NCI-H82 treated with DMSO at 0.1 percent for 48 hours (cell line): Measurements from ENCODE around the gene IQCK.
"Not testable (repeated sequence)": the region's sequence is repeated elsewhere in the genome, so short reads cannot be mapped to it uniquely, and the experiment has no call there.

ENCODE experiments used
- DNase-seq: peaks from one replicate; lab custom pipeline; 2025; ENCODE audit not compliant: unreplicated experiment; lab: John Stamatoyannopoulos, UW

The IQCK gene

DNA sequence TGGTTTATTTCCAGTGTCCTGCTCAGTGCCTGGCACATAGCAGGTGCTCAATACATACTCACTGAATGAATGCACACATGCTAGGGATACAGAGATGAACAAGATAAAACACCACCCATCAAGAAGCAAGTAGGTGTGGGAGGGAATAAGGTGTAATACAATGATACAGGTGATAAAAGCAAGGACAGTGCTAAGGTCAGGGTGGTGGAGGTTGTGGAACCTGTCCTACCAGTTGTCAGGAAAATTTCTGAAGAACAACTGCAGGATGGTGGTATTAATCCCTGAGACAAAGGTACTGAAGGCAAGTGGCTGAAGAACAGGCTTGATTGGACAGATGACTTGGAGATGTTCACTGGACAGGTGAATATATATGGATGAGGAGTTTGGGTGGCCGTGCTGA is 1.9 kb upstream of the IQCK start:
- DNase-seq: no peak

DNA sequence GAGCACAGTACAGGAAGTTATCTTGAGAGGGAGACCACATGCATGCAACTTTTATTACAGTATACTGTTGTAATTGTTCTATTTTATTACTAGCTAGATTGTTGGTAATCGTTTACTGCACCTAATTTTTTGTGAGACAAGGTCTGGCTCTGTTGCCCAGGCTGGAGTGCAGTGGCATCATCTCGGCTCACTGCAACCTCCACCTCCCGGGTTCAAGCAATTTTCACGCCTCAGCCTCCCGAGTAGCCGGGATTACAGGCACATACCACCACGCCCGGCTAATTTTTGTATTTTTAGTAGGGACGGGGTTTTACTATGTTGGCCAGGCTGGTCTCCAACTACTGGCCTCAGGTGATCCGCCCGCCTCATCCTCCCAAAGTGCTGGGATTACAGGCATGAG is 1.3 kb upstream of the IQCK start:
- DNase-seq: not testable (repeated sequence)

GRCh38 chr16:19717314-19717713 is 757 bp upstream of the IQCK start:
- peak; percentile 33 for DNase-seq

DNA sequence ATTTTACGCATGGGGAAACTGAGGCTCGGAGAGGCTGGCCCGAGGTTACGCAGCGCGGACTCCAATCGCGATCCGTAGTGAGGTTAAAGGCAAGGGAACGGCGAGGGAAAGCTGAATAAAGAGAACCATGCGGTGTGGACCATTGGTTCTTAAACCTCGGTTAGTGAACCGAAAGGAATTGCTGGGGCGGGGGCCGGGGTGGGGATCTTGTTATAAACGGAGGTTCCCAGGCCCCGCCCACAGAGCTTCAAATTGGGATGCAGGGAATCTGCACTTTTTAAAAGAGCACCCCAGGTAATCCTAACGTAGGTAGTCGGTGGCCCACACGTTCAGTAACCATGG is 524 bp downstream of the IQCK start:
- no peak for DNase-seq

DNA sequence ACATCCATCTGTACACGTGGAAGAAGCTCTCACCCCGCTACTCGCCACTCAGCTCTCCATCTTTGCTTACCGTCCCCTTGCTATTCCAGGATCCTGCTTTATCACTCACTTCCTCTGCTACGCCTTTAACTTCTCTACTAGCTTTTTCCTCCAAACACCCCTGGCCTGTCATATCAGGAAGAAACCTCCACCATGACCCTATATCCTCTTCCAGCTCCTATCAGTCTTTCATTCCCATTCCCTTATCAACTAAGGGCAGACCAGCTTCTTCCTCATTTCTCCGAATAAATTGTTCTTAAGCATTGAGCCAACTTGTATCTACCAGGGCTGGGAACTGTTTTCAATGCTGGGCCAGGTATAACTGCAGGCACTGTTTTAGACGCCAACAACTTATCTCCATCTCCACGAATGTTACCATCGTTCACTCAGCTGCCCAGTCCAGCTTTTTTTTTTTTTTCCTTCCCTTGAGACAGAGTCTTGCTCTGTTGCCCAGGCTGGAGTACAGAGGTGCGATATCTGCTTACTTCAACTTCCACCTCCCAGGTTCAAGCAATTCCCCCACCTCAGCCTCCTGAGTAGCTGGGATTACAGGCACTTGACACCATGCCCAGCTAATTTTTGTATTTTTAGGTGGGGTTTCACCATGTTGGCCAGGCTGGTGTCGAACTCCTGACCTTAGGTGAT is 4.3 kb downstream of the IQCK start:
- DNase-seq: no peak

DNA sequence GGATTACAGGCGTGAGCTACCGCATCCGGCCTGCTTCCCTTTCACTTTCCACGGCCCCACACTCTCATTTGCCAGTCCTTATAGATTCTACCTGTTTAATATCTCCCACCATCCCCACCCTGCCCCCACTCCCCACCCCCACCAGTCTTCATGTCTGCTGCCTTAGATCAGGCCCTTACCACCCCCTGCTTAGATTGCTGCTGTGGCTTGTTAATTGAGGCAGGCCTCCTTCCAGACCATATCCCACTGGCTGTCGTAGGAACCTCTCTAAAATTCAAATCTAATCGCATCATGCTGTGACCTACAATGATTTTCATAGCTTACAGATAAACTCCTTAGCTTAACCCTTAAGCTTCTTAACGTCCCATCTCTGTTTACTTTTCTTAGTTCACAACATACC is 4.9 kb downstream of the IQCK start:
- DNase-seq: peak; percentile 97

- no peak for DNase-seq
These were observed 10.5 kb downstream of the IQCK start for GRCh38 chr16:19728636-19728965.

- no peak for DNase-seq
These were observed 15.5 kb downstream of the IQCK start for GRCh38 chr16:19733551-19733950.

- no peak for DNase-seq
These were observed 17.2 kb downstream of the IQCK start for GRCh38 chr16:19735074-19735867.

GRCh38 chr16:19737306-19738038 is 19.4 kb downstream of the IQCK start:
- DNase-seq: no peak

DNA sequence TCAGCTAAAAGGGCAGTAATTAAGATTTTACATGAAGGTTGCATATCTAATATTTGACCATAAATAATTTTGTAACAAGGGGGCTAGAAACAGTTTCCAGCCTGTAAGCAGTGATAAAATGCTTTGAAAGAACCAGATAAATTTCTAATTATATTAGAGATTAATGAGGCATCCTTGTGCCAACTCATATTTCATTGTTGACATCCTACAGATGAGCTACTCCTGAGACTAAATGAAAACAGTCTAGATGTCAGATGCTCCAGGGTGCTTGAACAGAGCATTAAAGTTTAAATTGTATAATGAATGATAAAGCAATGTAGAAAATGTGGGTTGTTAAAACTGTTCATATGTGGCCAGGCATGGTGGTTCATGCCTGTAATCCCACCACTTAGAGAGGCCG is 23.3 kb downstream of the IQCK start:
- no peak for DNase-seq

DNA sequence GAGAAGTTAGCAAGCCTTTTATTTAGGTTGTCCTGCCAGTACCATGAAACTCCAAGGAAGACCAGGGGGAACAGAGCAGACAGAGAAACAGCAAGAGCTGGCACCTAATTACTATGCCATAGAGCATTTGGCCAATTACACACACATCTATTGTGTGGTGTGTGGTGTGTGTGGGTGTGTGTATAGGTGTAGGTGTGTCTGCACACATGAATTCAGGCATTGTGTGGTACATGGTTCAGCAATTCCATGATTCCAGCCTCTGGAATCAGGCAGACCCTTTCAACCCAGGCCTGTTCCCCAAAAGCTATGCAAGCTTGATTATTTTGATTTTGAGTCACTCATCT is 25.7 kb downstream of the IQCK start:
- DNase-seq: no peak

DNA sequence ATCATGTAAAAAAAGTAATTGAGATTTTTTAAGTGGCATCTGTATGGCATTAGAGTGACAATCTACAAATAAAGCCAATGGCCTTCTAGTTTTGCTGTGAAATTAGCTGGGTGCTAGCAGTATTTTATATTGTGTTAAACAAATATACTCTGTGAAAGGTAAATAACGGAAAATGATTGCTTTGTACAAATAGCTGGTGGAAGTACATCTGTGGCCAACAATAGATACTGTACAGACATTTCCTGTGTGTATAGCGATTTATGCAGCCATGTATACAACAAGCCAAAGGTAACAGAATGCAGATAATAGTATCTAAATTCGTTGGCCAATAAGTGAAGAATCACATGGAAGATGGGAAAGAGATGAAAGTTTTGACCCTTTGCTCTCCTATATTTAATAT is 26.6 kb downstream of the IQCK start:
- DNase-seq: no peak

DNA sequence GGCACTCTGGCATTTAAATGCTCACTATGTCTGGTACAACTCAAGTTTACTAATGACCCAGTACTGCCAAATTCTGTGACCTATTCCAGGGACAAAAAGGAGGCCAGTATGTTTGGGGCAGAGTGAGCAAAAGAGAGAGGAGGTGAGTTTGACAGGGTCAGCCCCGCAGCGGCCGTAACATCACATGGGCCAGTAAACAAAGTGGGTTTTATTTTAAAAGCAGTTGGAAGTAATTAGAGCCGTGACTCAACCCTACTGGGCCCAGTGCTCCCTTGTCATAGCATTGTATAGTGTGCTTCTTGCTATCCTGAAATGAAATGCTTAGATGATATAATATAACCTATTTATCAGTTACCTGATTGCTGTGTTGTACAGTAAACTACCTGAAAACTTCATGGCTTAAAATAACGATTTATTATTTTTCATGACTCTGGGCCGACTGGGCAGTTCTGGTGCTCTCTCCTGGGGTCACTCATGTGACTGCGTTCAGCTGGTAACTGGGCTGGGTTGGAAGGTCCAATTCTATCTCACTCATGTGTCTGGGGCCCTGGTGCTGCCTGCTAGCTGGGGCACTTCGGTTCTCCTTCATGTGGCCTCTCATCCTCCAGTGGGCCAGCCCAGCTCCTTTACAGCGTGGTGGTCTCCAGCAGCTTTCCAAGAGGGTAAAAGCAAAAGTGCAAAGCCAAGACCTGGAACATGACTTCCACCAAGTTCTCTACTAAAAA is 27.4 kb downstream of the IQCK start:
- DNase-seq: no peak

GRCh38 chr16:19746561-19746960 is 28.5 kb downstream of the IQCK start:
- DNase-seq: peak; percentile 16

GRCh38 chr16:19748389-19749168 is 30.5 kb downstream of the IQCK start:
- peak; percentile 78 for DNase-seq

GRCh38 chr16:19749571-19750080 is 31.6 kb downstream of the IQCK start:
- DNase-seq: no peak

GRCh38 chr16:19751478-19752385 is 33.7 kb downstream of the IQCK start:
- no peak for DNase-seq

DNA sequence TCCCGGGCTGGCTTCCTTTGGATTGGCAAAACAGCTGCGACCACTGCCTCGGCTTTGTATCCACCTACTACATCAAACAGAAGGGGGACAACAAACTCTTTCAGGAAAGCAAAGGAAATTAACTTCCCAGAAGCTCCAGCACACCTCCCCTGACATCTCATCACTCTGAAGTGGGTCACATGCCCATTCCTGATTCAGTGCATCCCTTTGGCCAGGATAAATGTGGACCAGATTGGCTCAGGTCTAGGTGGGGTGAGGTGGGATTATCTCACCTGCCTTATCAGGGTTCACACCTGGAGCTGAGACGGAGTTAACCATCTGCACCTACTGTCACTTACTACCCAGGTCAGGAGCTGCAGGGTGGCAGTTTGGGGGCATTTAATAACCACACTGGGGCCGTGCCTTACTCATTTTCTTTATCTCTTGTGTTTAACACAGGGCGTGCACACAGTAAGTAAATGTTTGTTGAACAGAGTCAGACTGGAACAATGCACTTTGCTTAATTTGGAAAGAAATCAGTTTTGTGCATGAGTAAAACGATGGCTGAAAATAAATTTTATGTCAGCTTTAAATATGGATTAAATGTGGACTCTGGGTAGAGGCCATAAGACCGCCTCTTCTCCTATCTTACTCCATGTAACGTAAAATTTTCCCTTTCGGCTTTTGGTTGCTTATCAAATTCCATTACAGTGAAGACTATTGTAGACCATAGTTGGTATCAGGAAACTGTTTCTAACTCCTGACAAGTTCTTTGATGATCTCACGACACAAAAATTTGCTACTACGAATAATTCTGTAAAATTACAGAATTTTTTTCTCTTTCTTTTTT is 36.0 kb downstream of the IQCK start:
- no peak for DNase-seq
